Omental fat pad (tissue), 4 donors: ENCODE data around the gene RBM33. TPM values are rescaled to one million over a fixed set of nuclear protein-coding genes. Genes with fewer than 3 reads are reported as not detected.
"Not testable (repeated sequence)": the region's sequence is repeated elsewhere in the genome, so short reads cannot be mapped to it uniquely, and the experiment has no call there.

Experiments
- ATAC-seq: fragments of 150-250 bp; one replicate; pipeline ENCODE4 v1.9.1; 2016; ENCODE audit warnings: mild to moderate bottlenecking, moderate library complexity; ENCODE audit not compliant: low FRiP score
- DNase-seq: peaks from one replicate; pipeline ENCODE4 v3.0.0-alpha.2; 2019; ENCODE audit warnings: low spot score
- CTCF ChIP-seq, 3 donors: fragments of 450-650 bp; IDR thresholded peaks; one replicate each; pipeline ENCODE4 v1.5.1; 2016 to 2017; ENCODE audit warnings: antibody characterized with exemption in 3 of 3, mild to moderate bottlenecking in 3 of 3, moderate library complexity in 2 of 3
- total RNA-seq, 4 donors: library from RNA; depleted of rRNA; stranded (reverse); fragments of >200 nt; gene quantifications; one replicate each; pipeline ENCODE4 v1.1.0, GENCODE V29; 2016

Gene RBM33
- total RNA-seq, 4 donors from 2014 or later = 19.5 to 53.4 (median 32.0) TPM

DNA sequence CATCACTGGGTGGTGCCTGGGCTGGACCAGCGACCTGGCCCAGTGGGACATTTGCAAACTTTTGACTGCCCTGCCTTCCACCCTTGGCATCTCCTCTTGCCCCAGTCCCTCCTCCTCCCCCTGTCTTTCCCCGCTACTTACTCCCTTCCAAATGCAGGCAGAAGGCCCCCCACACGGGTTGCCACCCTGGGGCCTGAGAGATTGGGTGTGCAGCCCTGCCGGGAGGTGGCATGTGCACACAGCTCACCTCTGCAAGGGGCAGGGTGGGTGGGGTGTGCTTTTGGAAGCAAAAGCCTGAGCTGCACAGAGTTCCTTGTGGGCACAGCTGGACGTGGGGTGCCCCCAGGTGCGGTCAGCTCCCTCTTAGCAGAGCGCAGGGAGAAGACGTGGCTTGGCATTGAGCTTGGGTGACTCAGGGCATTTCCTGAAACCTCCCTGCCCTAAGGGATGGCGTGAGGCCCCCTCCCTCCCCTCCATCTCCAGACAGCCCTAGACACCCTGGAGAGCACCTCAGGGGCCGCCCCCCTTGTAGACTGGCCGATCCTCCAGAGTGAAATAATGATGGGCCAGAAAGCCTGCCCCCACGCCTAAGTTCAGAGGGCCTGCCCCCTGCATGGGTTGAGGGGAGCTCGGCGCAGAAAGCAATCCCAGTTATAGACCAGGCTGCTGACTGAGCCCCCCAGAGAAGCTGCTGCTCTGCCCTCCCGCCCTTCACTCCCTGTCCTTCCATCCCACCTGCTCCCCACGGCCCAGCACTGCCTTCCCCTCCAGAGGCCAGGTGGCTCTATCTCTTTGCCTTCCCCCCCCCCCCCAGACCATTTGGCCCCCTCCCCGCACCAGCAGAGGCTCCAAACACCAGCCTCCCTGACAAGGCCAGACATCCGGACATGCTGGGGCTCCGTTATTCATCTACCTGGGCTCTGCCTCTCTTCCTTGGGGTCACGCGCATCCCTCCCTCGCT, 170.1 kb downstream of the RBM33 start:
- TF ChIP-seq CTCF (IDR thresholded peaks at IDR 0.05) = no peak
- DNase-seq = no peak
- no peak for ATAC-seq

- no peak for TF ChIP-seq CTCF (IDR thresholded peaks at IDR 0.05)
- DNase-seq = no peak
- no peak for ATAC-seq
These were observed 171.1 kb downstream of the RBM33 start for GRCh38 chr7:155815332-155816191.

GRCh38 chr7:155816192-155816508, 171.7 kb downstream of the RBM33 start:
- ATAC-seq = no peak
- TF ChIP-seq CTCF (IDR thresholded peaks at IDR 0.05) = no peak
- no peak for DNase-seq

DNA sequence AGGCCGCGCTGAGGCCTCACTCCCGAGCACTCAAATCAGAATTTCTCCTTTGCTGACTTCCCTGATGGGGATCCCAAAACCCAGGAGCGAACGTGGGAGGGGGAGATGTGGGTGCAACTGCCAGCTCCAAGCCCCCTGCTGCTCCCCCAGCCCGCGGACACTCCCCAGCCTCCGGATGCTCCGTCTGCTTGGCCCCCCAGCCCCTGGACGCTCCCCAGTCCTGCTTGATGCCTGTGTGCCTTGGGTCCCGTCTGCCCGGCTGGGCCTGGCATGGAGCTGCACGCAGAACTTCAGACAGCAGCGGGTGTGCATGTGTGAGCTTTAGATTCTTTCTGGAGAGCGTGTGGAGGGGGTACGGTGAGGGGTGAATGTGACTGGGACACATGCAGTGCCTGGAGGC, 172.5 kb downstream of the RBM33 start:
- no peak for DNase-seq
- no peak for TF ChIP-seq CTCF (IDR thresholded peaks at IDR 0.05)
- no peak for ATAC-seq

DNA sequence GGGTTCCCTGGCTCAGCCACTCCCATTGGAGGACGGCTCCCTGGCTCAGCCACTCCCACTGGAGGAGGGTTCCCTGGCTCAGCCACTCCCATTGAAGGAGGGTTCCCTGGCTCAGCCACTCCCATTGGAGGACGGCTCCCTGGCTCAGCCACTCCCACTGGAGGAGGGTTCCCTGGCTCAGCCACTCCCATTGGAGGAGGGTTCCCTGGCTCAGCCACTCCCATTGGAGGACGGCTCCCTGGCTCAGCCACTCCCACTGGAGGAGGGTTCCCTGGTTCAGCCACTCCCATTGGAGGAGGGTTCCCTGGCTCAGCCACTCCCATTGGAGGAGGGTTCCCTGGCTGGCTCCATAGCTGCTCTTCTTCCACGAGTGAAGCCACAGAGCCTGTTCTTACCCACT, 173.1 kb downstream of the RBM33 start:
- ATAC-seq, DNase-seq: not testable (repeated sequence)

- ATAC-seq (no peak), DNase-seq (no peak)
- TF ChIP-seq CTCF (IDR thresholded peaks at IDR 0.05) = no peak
These were observed 173.8 kb downstream of the RBM33 start for GRCh38 chr7:155818154-155818819.

GRCh38 chr7:155818820-155819168, 174.3 kb downstream of the RBM33 start:
- DNase-seq (no peak), ATAC-seq (no peak)
- no peak for TF ChIP-seq CTCF (IDR thresholded peaks at IDR 0.05)
